GM10266 (cell line): ENCODE results near the gene SCUBE1.

Experiments
- DNase-seq: peaks from one replicate; pipeline ENCODE4 v3.0.0; 2012; ENCODE audit errors: extremely low spot score
- CTCF ChIP-seq: IDR thresholded peaks from 2 replicates; pipeline ENCODE4 v1.5.1; 2012; ENCODE audit warnings: mild to moderate bottlenecking, low read depth; ENCODE audit not compliant: control insufficient read depth, insufficient read depth; ENCODE audit errors: missing control alignments

Gene SCUBE1

GRCh38 chr22:43186272-43187170 lies 156.7 kb downstream of the SCUBE1 start, which contains the start of gene TTLL12:
TTLL12 (minus strand) TSS chr22:43187134; CDS start chr22:43187069, 65 bp downstream.
- peak; percentile 95 for DNase-seq
- TF ChIP-seq CTCF: no peak

GRCh38 chr22:43185860-43186261 lies 157.3 kb downstream of the SCUBE1 start:
- DNase-seq: no peak
- TF ChIP-seq CTCF: no peak

GRCh38 chr22:43183496-43184277 lies 159.5 kb downstream of the SCUBE1 start:
- no peak for DNase-seq
- TF ChIP-seq CTCF: no peak

- no peak for TF ChIP-seq CTCF
- no peak for DNase-seq
Measured at GRCh38 chr22:43182726-43183125, 160.4 kb downstream of the SCUBE1 start.

- no peak for DNase-seq
- no peak for TF ChIP-seq CTCF
Measured at GRCh38 chr22:43182118-43182517, 161.1 kb downstream of the SCUBE1 start.

- DNase-seq: no peak
- no peak for TF ChIP-seq CTCF
Measured at GRCh38 chr22:43181321-43182076, 161.7 kb downstream of the SCUBE1 start.
